NCI-H2107 (cell line): ENCODE measurements around the gene ASIC3.
"Not testable (repeated sequence)": the region's sequence is repeated elsewhere in the genome, so short reads cannot be mapped to it uniquely, and the experiment has no call there.

Experiments
- DNase-seq: peaks from one replicate; lab custom pipeline; 2025; lab: John Stamatoyannopoulos, UW

ASIC3 gene

GRCh38 chr7:151013733-151014497 lies 34.4 kb upstream of the ASIC3 start:
- DNase-seq, result no peak

- no peak for DNase-seq
Observed at GRCh38 chr7:151014950-151015349, 33.4 kb upstream of the ASIC3 start.

DNA sequence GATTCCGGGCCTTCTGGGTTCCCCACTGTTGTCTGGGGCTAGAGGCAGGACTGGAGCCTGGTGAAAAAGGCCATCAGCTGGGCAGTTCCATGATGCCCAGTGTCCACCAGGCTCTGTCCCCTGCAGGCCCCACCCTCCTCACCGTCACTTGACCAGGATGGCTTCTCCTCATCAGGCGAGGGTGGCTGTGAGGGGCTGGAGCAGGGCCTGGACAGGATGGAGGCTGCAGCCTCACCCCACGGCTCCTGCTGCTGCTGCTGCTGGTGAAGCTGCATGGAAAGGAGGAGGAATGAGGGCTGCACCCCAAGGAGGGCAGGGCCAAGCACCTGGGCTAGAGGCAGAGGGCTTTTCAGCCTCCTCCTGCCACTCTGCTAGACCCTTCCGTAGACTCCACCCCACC lies 32.4 kb upstream of the ASIC3 start:
- no peak for DNase-seq

DNA sequence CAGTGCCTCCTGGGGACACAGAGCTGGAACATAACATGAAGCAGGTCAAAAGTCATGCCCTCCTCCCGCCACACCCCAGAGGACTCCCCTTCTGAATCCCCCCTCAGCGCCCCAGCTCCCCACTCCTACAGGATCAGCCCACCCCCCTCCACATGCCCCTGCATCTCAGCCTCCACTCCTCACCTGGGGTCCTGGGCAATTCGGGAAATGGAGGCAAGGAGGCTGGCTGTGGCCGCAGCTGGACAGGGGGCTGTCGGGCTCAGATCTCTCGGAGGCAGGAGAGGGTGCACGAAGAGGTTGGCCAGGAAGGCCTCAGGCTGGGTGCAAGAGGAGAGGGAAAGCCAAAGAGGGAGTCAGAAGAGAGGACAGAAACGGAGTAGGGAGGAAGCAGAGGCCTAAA lies 31.8 kb upstream of the ASIC3 start:
- no peak for DNase-seq

DNA sequence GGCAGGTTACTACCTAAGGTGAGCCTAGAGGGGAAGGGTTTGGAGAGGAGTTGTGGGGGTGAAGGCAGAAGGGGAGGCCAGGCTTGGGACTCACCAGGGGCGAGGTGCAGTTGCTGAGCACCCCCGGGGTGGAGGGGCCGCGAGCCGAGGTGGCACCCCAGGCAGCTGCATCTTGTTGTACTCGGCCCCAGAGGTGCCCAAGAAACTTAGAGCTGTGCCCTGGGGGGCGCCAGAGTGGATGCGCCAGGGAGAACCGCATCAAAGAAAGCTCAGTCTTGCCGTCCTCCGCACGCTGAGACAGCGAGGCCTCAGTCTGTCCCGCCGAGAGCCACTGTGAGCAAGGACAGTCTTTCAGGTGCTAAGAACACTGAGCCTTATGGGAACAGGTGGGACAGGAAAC lies 31.4 kb upstream of the ASIC3 start:
- DNase-seq, result no peak

DNA sequence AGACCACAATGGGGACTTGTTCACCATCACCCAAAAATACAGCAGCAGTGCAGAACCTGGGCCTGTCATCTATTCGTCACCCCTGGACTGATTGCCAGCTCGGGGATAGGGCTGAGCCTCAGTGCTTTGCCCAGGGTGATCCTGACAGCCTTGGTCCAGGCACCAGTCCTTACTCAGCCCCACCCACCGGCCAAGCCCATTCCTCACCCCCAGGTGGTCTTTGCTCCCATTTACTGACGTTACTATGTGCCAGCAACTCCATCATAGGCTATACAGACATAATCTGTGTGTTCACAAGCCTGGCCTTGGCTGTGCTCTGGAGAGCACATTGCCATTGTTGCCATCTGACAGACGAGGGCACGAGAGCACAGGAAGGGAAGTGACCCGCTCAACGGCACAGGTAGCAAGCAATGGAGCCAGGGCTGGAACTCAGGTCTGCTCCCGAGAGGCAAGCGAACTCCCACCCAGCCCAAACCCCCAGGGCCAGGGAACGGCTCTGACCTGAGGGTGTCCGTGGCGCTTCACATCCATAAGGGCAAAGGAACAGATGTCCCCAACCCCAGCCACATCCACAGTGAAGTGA lies 30.9 kb upstream of the ASIC3 start:
- DNase-seq, result no peak

DNA sequence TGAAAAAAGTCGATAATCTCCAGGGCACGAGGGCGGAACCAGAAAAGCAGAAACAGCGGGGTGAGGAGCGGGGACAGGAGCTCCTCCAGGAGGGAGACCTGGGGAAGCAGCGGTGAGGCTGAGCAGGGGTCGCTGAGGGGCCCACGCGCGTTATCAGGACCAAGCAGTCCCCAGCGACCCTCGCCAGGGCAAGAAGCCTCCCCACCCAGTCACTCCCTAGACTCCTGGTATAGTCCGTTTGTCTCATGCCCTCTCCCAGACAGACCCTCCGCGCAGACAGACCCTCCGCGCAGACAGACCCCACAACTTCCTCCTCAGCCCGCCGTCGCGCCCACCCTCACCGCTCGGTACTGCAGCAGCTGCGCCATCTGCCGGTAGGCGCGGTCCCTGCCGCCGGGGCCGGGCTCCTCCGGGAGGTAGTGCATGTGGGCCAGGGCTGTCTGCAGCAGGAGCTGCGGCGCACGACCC lies 30.3 kb upstream of the ASIC3 start:
- DNase-seq, result no peak

- DNase-seq, result no peak
Observed at GRCh38 chr7:151018421-151019129, 29.8 kb upstream of the ASIC3 start.

- DNase-seq, result no peak
Observed at GRCh38 chr7:151019130-151019447, 29.2 kb upstream of the ASIC3 start.

DNA sequence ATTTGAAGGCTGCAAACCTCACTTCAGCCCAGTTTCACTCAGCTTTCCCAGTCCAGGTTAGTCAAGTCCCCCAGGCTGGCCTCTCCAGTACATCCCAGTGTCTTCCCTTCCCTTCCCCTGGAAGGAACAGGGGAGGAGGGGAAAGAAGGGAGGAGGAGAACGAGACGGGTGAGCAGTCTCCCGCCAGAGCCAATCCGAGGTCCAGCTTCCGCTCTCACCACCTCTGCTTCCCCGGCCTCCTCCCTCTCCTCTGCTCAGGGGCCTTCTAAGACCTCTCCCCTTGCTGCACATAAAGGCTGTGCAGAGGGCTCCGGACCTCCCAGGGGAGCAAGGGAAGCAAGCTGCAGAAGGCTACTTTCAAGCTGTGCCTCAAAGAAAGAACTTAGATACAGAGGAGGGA lies 28.1 kb upstream of the ASIC3 start:
- DNase-seq, result no peak

- DNase-seq, result no peak
Observed at GRCh38 chr7:151023232-151023631, 25.1 kb upstream of the ASIC3 start.

- DNase-seq, result no peak
Observed at GRCh38 chr7:151024435-151025056, 23.8 kb upstream of the ASIC3 start, which contains the start of gene ATG9B. Gene ATG9B (minus strand): TSS chr7:151024494. CDS start chr7:151024423, 71 bp downstream.

GRCh38 chr7:151025924-151026671 lies 22.2 kb upstream of the ASIC3 start:
- DNase-seq, result no peak

DNA sequence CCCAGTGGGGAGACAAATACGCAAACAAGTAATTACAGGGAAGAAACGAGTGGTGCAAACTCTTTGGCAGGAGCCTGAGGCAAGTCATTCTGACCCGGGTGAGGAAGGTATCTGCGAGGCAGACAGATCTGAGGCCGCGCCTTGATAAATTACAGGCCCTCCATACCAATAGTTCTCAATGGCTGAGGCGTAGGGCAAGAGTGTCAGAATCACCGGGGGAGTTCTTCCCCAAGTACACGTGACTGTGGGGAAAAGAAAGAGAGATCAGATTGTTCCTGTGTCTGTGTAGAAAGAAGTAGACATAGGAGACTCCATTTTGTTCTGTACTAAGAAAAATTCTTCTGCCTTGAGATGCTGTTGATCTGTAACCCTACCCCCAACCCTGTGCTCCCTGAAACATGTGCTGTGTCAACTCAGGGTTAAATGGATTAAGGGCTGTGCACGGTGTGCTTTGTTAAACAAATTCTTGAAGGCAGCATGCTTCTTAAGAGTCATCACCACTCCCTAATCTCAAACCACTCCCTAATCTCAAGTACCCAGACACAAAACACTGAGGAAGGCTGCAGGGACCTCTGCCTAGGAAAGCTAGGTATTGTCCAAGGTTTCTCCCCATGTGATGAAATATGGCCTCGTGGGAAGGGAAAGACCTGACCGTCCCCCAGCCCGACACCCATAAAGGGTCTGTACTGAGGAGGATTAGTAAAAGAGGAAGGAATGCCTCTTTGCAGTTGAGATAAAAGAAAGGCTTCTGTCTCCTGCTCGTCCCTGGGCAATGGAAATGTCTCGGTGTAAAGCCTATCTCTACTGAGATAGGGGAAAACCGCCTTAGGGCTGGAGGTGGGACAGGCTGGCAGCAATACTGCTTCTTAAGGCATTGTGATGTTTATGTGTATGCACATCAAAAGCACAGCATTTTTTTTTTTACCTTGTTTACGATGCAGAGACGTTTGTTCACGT lies 21.3 kb upstream of the ASIC3 start:
- DNase-seq, result not testable (repeated sequence)

DNA sequence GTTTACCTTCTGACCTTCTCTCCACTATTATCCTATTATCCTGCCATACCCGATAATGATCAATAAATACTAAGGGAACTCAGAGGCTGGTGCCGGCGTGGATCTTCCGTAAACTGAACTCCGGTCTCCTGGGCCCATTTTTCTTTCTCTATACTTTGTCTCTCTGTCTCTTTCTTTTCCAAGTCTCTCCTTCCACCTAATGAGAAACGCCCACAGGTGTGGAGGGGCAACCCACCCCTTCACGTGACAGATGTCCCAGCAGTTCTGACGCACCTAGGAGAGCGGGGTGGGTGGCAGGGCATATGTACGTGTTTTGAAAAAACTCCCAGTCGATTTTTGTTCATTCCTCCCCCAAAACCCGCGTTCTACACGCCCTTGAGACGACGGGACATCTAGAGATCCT lies 20.6 kb upstream of the ASIC3 start:
- not testable (repeated sequence) for DNase-seq

GRCh38 chr7:151028131-151028947 lies 20.0 kb upstream of the ASIC3 start, which contains the start of gene ABCB8:
Gene ABCB8 (plus strand): TSS chr7:151028450. CDS start chr7:151028516, 66 bp downstream.
- DNase-seq, result peak; percentile 95

DNA sequence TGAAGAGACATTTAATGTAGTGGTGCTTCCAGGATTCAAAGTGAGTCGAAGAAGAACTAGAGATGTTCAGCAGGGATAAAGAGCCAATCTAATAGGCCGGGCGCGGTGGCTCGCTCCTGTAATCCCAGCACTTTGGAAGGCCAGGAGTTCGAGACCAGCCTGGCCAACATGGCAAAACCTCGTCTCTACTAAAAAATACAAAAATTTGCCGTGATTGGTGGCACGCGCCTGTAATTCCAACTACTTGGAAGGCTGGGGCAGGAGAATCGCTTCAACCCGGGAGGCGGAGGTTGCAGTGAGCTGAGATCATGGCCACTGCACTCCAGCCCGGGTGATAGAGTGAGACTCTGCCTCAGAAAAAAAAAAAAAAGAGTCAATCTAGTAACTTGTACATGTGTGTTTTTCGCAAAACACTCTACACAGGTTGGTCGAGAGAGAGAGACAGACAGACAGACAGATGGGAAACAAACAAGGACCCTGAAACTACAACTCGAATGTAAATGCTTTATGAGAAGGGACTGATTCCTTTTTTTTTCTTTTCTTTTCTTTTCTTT lies 19.3 kb upstream of the ASIC3 start:
- DNase-seq, result no peak

GRCh38 chr7:151031011-151031410 lies 17.3 kb upstream of the ASIC3 start:
- DNase-seq, result no peak
